HG02885 (cell line): ENCODE results near the gene STARD8.
A peak's percentile ranks its signal among the peaks of the same experiment; 100 is the strongest.
"Not testable (repeated sequence)": the region's sequence is repeated elsewhere in the genome, so short reads cannot be mapped to it uniquely, and the experiment has no call there.

Experiments used
- ATAC-seq: cut with Tn5 transposase; IDR thresholded peaks from one replicate; pipeline ENCODE4 v1.9.1; 2021; ENCODE audit warnings: mild to moderate bottlenecking; ENCODE audit not compliant: unreplicated experiment, poor library complexity

Gene STARD8

GRCh38 chrX:68654693-68655092 is 7.2 kb downstream of the STARD8 start:
- no peak for ATAC-seq

- not testable (repeated sequence) for ATAC-seq
Observed at GRCh38 chrX:68656473-68656872, 9.0 kb downstream of the STARD8 start.

- ATAC-seq: no peak
Observed at GRCh38 chrX:68658530-68658929, 11.1 kb downstream of the STARD8 start.

GRCh38 chrX:68659385-68659784 is 11.9 kb downstream of the STARD8 start:
- ATAC-seq: no peak

GRCh38 chrX:68659786-68660185 is 12.3 kb downstream of the STARD8 start:
- no peak for ATAC-seq

DNA sequence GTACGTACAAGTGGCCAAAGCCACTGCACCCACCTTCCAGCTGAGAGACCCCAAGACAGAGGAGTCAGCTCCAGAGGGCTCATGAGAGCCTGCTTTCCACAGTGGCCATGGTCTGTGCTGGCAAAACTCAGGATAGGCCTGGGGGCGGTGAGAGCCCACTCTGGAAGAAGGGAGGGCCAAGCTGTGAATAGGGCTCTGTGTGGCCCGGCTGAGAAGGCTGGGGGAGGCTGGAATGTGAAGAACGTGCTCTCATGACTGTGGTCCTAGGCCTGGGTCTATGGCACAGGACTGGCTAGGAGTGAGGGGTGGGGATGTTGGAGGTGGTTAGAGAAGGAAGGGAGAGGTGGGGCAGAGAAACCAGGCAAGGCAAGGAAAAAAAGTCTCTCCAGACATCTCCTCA is 13.3 kb downstream of the STARD8 start:
- no peak for ATAC-seq

DNA sequence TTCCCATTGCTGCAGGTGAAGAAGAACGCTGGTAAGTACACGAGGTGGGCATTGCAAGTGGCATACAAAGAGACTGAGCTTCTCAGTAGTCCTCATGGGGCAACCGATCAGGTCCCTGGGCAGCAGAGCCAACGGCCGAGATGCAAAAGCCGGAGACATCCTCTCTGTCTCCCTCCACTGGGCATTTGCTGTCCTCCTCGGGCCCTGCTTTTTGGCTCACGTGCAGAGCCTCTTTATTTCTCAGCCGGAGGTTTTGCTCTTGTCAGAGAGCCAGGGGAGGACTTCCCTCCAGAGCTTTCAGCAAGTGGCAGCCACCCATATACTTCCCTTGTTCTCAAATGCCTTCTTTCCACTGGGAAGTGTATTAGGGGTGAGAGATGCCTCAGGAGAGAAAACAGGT is 18.0 kb downstream of the STARD8 start:
- no peak for ATAC-seq

DNA sequence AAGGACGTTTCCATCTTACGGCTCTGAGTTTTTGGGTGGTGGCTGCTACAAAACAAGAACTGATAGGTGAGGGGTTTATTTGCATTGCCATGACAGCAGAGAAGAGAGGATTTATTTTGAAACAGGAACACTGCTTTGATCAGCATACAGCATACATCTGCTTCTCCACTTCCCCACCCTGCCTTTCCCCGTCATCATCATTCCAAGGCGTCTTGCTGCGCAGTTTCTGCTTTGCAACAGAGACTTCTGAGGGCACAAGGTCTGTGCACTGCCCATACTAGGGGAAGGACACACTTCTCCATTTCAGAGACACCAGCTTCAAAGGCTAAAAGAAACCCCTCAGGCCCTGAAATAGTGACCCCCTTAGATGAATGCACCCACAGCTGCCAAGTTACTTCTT is 19.1 kb downstream of the STARD8 start:
- no peak for ATAC-seq

DNA sequence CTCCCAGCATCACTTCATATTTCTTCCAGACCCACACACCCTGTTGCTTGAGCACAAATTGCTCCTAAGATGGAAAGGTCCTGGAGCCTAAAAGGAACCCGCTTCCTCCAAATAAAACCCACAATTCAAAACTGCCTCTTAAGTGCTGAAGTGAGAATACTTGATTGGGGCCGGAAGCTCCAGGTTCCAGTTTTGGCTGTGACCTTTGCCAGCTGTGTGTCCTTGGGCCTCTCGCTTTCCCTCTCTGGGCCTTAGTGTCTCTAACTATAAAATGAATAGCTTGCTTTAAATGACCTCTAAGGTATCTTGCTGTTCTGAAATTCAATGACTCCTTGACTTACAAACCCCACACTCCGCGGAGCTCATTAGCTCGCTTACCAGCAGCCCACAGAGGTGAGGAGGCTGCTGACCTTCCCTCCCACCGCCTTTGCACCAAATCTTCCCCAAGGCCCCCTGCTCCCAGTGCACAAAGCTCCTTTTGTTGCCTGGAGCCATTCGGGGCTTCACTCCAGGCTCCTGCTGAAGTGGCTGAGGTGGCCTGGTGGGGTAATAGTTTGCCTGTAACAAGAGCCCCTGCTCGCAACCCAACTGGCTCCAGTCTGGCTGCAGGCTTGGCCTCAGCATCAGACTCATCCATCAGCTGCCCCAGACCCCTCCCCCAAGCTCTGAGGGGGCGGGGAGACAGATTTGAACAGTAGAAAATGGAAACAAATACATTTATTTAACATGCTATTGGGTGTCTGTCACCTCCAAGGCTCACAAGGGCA is 21.8 kb downstream of the STARD8 start:
- ATAC-seq: no peak

DNA sequence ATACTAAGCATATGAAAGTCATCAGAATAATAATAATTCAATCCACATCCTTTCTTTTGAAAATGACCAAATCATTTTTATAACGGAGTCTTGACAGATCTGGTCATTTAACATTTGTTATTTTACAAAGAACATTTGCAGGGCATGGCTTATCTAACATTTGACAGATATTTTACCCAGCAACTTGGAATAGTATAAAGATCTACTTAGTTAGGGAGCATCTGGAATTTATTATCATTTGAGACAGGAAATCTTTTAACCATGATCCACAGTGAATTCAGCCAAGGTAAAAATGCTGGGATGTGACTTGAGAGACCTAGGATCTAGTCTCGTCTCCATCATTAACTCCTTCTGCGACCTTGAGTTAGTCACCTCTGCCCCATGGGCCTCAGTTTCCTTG is 22.4 kb downstream of the STARD8 start:
- ATAC-seq: no peak

- ATAC-seq: no peak
Observed at GRCh38 chrX:68671221-68671620, 23.8 kb downstream of the STARD8 start.

DNA sequence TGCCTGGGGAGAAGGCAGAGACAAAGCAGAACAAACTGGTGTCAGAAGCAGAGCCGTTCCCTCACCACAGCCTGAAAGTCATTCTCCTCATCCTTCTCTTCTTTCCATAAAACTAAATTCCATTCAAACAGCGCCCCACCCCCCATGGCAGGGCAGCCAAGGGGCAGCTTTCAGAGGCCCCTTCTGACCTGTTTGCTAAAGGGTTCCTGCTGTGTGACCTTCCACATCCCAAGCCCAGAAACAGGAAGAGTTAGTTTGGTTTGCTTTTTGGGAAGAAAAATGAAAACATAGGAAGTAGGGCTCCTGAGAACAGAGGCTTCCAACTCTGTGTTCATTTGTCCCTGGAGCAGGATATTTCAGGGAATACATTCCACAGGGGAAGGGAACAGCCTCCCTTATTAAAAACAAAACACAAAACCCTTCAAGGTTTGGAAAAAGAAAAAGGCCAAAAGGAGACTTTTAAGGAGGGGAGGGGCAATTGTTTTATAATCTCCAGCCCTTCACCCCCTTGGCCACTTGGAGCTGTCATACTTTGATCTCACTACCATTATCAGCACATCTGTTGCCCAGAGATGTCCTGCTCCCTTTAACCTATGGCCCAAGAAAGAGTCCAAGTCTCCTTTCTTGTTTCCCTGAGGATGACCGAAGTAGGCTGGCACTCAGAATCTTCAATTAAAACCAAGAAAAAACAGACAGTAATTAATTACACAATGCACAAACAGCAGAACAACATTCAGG is 25.3 kb downstream of the STARD8 start:
- no peak for ATAC-seq

DNA sequence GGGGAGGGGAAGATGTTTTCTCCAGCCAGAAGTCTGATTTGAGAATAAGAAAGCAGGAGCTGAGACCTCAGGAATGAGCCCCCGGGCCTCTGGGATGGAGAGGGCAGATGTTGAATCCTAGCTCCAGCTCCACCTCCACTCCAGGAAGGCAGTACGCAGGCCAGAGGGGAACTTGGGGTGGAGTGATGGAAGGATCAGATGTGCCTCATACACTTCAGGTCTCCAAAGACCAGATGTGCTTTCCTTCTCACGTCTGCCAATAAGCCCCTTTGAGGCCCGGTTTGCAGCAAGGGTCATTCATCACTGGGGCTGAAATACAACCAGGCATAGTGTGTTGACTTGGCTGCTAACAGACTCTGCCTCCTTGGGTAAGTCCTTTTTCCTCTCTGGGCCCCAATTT is 28.1 kb downstream of the STARD8 start:
- ATAC-seq: no peak

- ATAC-seq: no peak
Observed at GRCh38 chrX:68676335-68676734, 28.9 kb downstream of the STARD8 start.

GRCh38 chrX:68677998-68678397 is 30.5 kb downstream of the STARD8 start:
- ATAC-seq: no peak

- peak; percentile 41 for ATAC-seq
Observed at GRCh38 chrX:68681443-68681941, 34.0 kb downstream of the STARD8 start.

DNA sequence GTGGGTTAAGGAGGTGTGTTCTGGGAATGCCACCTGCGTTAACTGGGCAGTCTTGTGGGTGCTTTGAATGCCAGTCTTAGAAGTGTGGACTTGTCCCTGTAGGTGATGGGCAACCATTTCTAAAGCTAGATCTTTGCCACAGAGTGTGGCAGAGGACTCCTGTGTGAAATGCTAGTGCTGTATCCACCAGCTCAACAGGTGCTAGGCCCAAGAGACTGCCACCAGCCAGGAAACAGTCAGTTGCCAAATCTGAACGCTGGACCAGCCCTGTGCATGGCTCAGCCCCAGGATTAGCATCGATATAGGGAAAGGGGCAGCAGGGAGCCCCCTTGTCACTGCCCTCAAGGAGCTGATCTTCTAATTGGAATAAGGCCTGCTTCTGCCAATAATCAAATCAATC is 35.3 kb downstream of the STARD8 start:
- no peak for ATAC-seq

GRCh38 chrX:68683580-68683979 is 36.1 kb downstream of the STARD8 start:
- no peak for ATAC-seq

DNA sequence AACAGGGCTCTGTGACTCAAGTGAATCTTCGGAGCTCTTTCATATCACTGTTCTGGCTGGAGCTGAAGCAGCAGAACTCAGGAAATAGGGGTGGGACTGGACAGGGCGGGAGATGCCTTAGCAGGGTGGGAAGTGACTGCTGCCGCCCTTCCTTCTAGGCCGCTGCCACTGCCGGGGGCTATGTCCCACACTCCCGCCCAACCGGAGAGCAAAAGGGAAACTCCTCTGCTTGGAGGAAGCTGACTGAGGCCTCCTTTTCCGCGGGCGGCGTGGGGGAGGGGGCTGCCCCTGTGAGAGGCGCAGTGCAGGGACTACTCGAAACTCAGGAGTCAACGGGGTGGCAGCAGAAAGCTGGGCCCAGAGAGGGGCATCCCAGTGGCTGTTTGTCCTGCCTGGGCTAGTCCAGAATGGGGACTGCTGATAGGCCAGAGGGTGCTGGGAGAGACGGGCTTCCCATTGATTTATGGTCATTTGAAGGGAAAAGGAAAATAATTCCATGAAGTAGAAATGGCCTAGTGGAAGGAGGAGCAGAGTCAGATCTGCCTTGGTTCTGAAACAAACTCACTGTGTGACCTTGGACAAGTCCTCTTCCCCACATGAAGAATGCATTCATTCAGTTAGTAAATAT is 36.9 kb downstream of the STARD8 start:
- no peak for ATAC-seq

GRCh38 chrX:68684919-68685304 is 37.4 kb downstream of the STARD8 start:
- ATAC-seq: no peak

- ATAC-seq: no peak
Observed at GRCh38 chrX:68685685-68686084, 38.2 kb downstream of the STARD8 start.
